SK-N-SH treated with all-trans-retinoic acid at 6 μM for 48 hours (cell line): ENCODE results near the gene PRTFDC1.

Experiments used
- ARNTL ChIP-seq: fragments of 450-650 bp; formaldehyde crosslinking; IDR thresholded peaks from 2 replicates; pipeline ENCODE4 v1.5.0; 2020; ENCODE audit warnings: low read depth, mild to moderate bottlenecking, moderate library complexity, borderline replicate concordance
- CREB5 ChIP-seq: fragments of 250-450 bp; sonication (Bioruptor Pico); IDR thresholded peaks from 2 replicates; pipeline ENCODE4 v1.5.1; 2020; ENCODE audit warnings: low read depth, mild to moderate bottlenecking, moderate library complexity
- CSDC2 ChIP-seq: fragments of 250-450 bp; sonication (Bioruptor Pico); IDR thresholded peaks from 2 replicates; pipeline ENCODE4 v1.5.0; 2020; ENCODE audit warnings: mild to moderate bottlenecking, moderate library complexity
- ESRRG ChIP-seq: fragments of 250-450 bp; sonication (Bioruptor Pico); IDR thresholded peaks from 2 replicates; pipeline ENCODE4 v1.6.1; 2021; ENCODE audit warnings: mild to moderate bottlenecking
- GLIS3 ChIP-seq: fragments of 250-450 bp; sonication (Bioruptor Pico); IDR thresholded peaks from 2 replicates; pipeline ENCODE4 v1.5.0; 2020; ENCODE audit warnings: mild to moderate bottlenecking, moderate library complexity
- RARB ChIP-seq: fragments of 250-450 bp; sonication (Bioruptor Pico); IDR thresholded peaks from 2 replicates; pipeline ENCODE4 v1.8.0; 2021; ENCODE audit warnings: mild to moderate bottlenecking, moderate library complexity
- SNAI2 ChIP-seq: fragments of 250-450 bp; sonication (Bioruptor Pico); IDR thresholded peaks from 2 replicates; pipeline ENCODE4 v1.5.0; 2020; ENCODE audit warnings: mild to moderate bottlenecking, moderate library complexity
- TSHZ2 ChIP-seq: fragments of 250-450 bp; sonication (Bioruptor Pico); IDR thresholded peaks from 2 replicates; pipeline ENCODE4 v1.5.0; 2020; ENCODE audit warnings: mild to moderate bottlenecking, moderate library complexity
- ZFP3 ChIP-seq: fragments of 250-450 bp; sonication (Bioruptor Pico); IDR thresholded peaks from 2 replicates; pipeline ENCODE4 v1.5.0; 2020; ENCODE audit warnings: mild to moderate bottlenecking, moderate library complexity
- ZFP30 ChIP-seq: fragments of 450-650 bp; formaldehyde crosslinking; IDR thresholded peaks from 2 replicates; pipeline ENCODE4 v1.5.0; 2022; ENCODE audit warnings: mild to moderate bottlenecking, moderate library complexity
- ZNF565 ChIP-seq: fragments of 450-650 bp; formaldehyde crosslinking; conservative IDR thresholded peaks from 2 replicates; pipeline ENCODE4 v1.5.0; 2020; ENCODE audit warnings: low read depth, mild to moderate bottlenecking, moderate library complexity
- ZNF70 ChIP-seq: fragments of 450-650 bp; formaldehyde crosslinking; IDR thresholded peaks from 2 replicates; pipeline ENCODE4 v1.5.0; 2020; ENCODE audit warnings: mild to moderate bottlenecking, moderate library complexity

GRCh38 chr10:24851629-24852028 is 100.8 kb downstream of the PRTFDC1 start:
- TF ChIP-seq ZNF565 (CRISPR knock-in tag) = no peak
- TF ChIP-seq ESRRG (CRISPR knock-in tag) = no peak
- TF ChIP-seq RARB (CRISPR knock-in tag) = no peak
- TF ChIP-seq ZFP3 (CRISPR knock-in tag) = no peak
- TF ChIP-seq TSHZ2 = no peak
- no peak for TF ChIP-seq CSDC2 (CRISPR knock-in tag)
- TF ChIP-seq ARNTL (CRISPR knock-in tag) = no peak
- TF ChIP-seq ZNF70 (CRISPR knock-in tag) = no peak
- TF ChIP-seq ZFP30 = no peak
- TF ChIP-seq SNAI2 (CRISPR knock-in tag) = no peak
- TF ChIP-seq CREB5 (CRISPR knock-in tag) = no peak
- no peak for TF ChIP-seq GLIS3
